Caco-2 (cell line): ENCODE measurements around the gene RTKN. TPM values are rescaled to one million over a fixed set of nuclear protein-coding genes. Genes with fewer than 3 reads are reported as not detected.

Experiments used
- BruUV-seq: library from RNA; stranded (reverse); fragments of 400-500 nt; replicated peaks from 2 replicates; lab custom pipeline; 2021; lab: Mats Ljungman, UMichigan
- CTCF ChIA-PET: fragments of 300-600 bp; sonication (Branson Sonifier 250); formaldehyde crosslinking; loops from one replicate; lab custom pipeline; 2022; ENCODE audit warnings: antibody characterized with exemption; lab: Charles Lee
- POLR2A ChIA-PET: fragments of 300-600 bp; sonication (Branson Sonifier 250); formaldehyde crosslinking; loops from one replicate; lab custom pipeline; 2022; ENCODE audit warnings: antibody characterized with exemption; lab: Charles Lee
- DNase-seq, 2 experiments: peaks; one replicate each; pipeline versions ENCODE4 v3.0.0 to v3.0.0-alpha.2; 2020 to 2022
- H3K27me3 ChIP-seq: replicated peaks from 2 replicates; pipeline ENCODE4 v1.6.0; 2011; ENCODE audit warnings: low read length; ENCODE audit not compliant: control insufficient read depth, insufficient read depth
- H3K36me3 ChIP-seq: 2 replicates; pipeline ENCODE4 v1.5.1; 2011; ENCODE audit warnings: low read length; ENCODE audit not compliant: control insufficient read depth, insufficient read depth
- H3K4me1 ChIP-seq: fragments of 250-450 bp; sonication (Bioruptor Pico); 2 replicates; pipeline ENCODE4 v1.5.1; 2020; ENCODE audit warnings: mild to moderate bottlenecking
- H3K4me3 ChIP-seq: 2 replicates; pipeline ENCODE4 v1.5.1; 2011; ENCODE audit warnings: low read depth, mild to moderate bottlenecking, control low read depth, low read length
- H3K9me3 ChIP-seq: fragments of 250-450 bp; sonication (Bioruptor Pico); 2 replicates; pipeline ENCODE4 v1.5.1; 2020; ENCODE audit warnings: mild to moderate bottlenecking, moderate library complexity
- H3K27ac Mint-ChIP-seq: one replicate; pipeline ENCODE4 v1.8.0; 2022; ENCODE audit warnings: mixed read lengths; ENCODE audit not compliant: unreplicated experiment
- H3K27me3 Mint-ChIP-seq: one replicate; pipeline ENCODE4 v1.8.0; 2022; ENCODE audit warnings: mixed read lengths; ENCODE audit not compliant: insufficient read depth, unreplicated experiment
- H3K36me3 Mint-ChIP-seq: one replicate; pipeline ENCODE4 v1.8.0; 2022; ENCODE audit warnings: mild to moderate bottlenecking, mixed read lengths; ENCODE audit not compliant: insufficient read depth, unreplicated experiment
- H3K4me1 Mint-ChIP-seq: one replicate; pipeline ENCODE4 v1.8.0; 2022; ENCODE audit warnings: low read depth, mixed read lengths; ENCODE audit not compliant: unreplicated experiment
- H3K4me3 Mint-ChIP-seq: one replicate; pipeline ENCODE4 v1.8.0; 2022; ENCODE audit warnings: mild to moderate bottlenecking, moderate library complexity, mixed read lengths; ENCODE audit not compliant: unreplicated experiment
- H3K9me3 Mint-ChIP-seq: one replicate; pipeline ENCODE4 v1.8.0; 2022; ENCODE audit warnings: mixed read lengths; ENCODE audit not compliant: unreplicated experiment
- CTCF ChIP-seq, 2 experiments: fragments of 200-600 bp in 1 of 2; IDR thresholded peaks; 1 replicate in 1 of 2; 2 replicates in 1 of 2; pipeline versions ENCODE4 v1.5.1 to v1.8.0; 2011 to 2022; ENCODE audit warnings: antibody characterized with exemption in 1 of 2, control low read depth in 1 of 2, inconsistent platforms in 1 of 2, low read depth in 1 of 2, low read length in 1 of 2, mild to moderate bottlenecking in 1 of 2, moderate library complexity in 1 of 2; ENCODE audit not compliant: insufficient read depth in 1 of 2, severe bottlenecking in 1 of 2, unreplicated experiment in 1 of 2
- intact Hi-C: fragments of 100-400 bp; cut with micrococcal nuclease; formaldehyde crosslinking; loops from one replicate; pipeline ENCODE4 v1.10.0; 2022; ENCODE audit not compliant: unreplicated experiment
- total RNA-seq: library from RNA; stranded (reverse); gene quantifications from 2 replicates; pipeline ENCODE4 v1.2.3, GENCODE V29; 2022

RTKN gene
- total RNA-seq, 1 experiment from 2014 or later = 123 TPM

- Mint-ChIP-seq H3K4me1 (no peaks in the 10 kb centered on the region), H3K9me3 (no peaks in the 10 kb centered on the region), H3K27ac (no peak overlapping the region), H3K27me3 (peaks cover 7% of the 10 kb centered on the region), H3K4me3 (no peak overlapping the region), H3K36me3 (no peaks in the 10 kb centered on the region)
- peak in 1 of 2 experiments; percentile 39 for DNase-seq
- POLR2A ChIA-PET = no interaction called here
- no peaks in the 10 kb centered on the region for H3K27me3 ChIP-seq
- no peak overlapping the region for H3K4me3 ChIP-seq
- no peaks in the 10 kb centered on the region for H3K9me3 ChIP-seq
- TF ChIP-seq CTCF (IDR thresholded peaks at IDR 0.05; ENCODE audit: insufficient read depth in 1 of 2, low read depth in 1 of 2, low read length in 1 of 2, severe bottlenecking in 1 of 2, unreplicated experiment in 1 of 2) = peak in 1 of 2 experiments; percentile 38
- no peaks in the 10 kb centered on the region for H3K36me3 ChIP-seq
- intact Hi-C loops = no loop called here
- H3K4me1 ChIP-seq = no peaks in the 10 kb centered on the region
- BruUV-seq = no TSS peak
- CTCF ChIA-PET = interaction anchor here (1.0 to 2.1 kb wide), 2 partner anchors 8 to 150 kb away, joined by 3 to 7 read pairs; no protein-coding TSS in a partner anchor
These were observed 42.0 kb downstream of the RTKN start for GRCh38 chr2:74399785-74400184.

- ChIA-PET CTCF (no interaction called here), POLR2A (no interaction called here)
- DNase-seq = no peak
- Histone ChIP-seq H3K27me3 (no peaks in the 10 kb centered on the region), H3K4me3 (no peak overlapping the region), H3K4me1 (no peaks in the 10 kb centered on the region), H3K36me3 (no peaks in the 10 kb centered on the region), H3K9me3 (no peaks in the 10 kb centered on the region)
- Mint-ChIP-seq H3K36me3 (no peaks in the 10 kb centered on the region), H3K4me3 (no peak overlapping the region), H3K9me3 (no peaks in the 10 kb centered on the region), H3K27me3 (peaks cover 3% of the 10 kb centered on the region), H3K27ac (no peak overlapping the region), H3K4me1 (peaks cover 6% of the 10 kb centered on the region)
- no TSS peak for BruUV-seq
- no peak for TF ChIP-seq CTCF (IDR thresholded peaks at IDR 0.05; ENCODE audit: insufficient read depth in 1 of 2, low read depth in 1 of 2, low read length in 1 of 2, severe bottlenecking in 1 of 2, unreplicated experiment in 1 of 2)
- intact Hi-C loops = no loop called here
These were observed 45.6 kb downstream of the RTKN start for GRCh38 chr2:74396149-74396548.

GRCh38 chr2:74393525-74393924 lies 48.2 kb downstream of the RTKN start:
- TF ChIP-seq CTCF (IDR thresholded peaks at IDR 0.05; ENCODE audit: insufficient read depth in 1 of 2, low read depth in 1 of 2, low read length in 1 of 2, severe bottlenecking in 1 of 2, unreplicated experiment in 1 of 2) = no peak
- CTCF ChIA-PET = no interaction called here
- Mint-ChIP-seq H3K36me3 (no peaks in the 10 kb centered on the region), H3K4me1 (peaks cover 6% of the 10 kb centered on the region), H3K27me3 (peaks cover 3% of the 10 kb centered on the region), H3K9me3 (no peaks in the 10 kb centered on the region), H3K4me3 (no peak overlapping the region), H3K27ac (no peak overlapping the region)
- Histone ChIP-seq H3K36me3 (no peaks in the 10 kb centered on the region), H3K27me3 (no peaks in the 10 kb centered on the region), H3K4me3 (no peak overlapping the region), H3K9me3 (no peaks in the 10 kb centered on the region), H3K4me1 (peaks cover 7% of the 10 kb centered on the region; the same call in 1 of the 2 replicates)
- POLR2A ChIA-PET = no interaction called here
- intact Hi-C loops = loop anchor here (2.0 to 5.0 kb wide), 2 partner anchors 127 to 141 kb away; no protein-coding TSS in a partner anchor
- DNase-seq = no peak
- BruUV-seq = no TSS peak
